KMS-11 (cell line): Measurements from ENCODE around the gene PLXNA1.

Experiments
- H2AFZ ChIP-seq: fragments of 200-600 bp; sonication (generic); 2 replicates; pipeline ENCODE4 v1.6.1; 2016; ENCODE audit warnings: antibody characterized with exemption, mixed run types, low read depth
- H3K27ac ChIP-seq: fragments of 200-600 bp; sonication (generic); 2 replicates; pipeline ENCODE4 v1.6.1; 2016; ENCODE audit warnings: mild to moderate bottlenecking, mixed run types
- H3K27me3 ChIP-seq: fragments of 200-600 bp; sonication (generic); 2 replicates; pipeline ENCODE4 v1.6.1; 2017; ENCODE audit warnings: mild to moderate bottlenecking, low read depth, mixed run types, moderate library complexity; ENCODE audit not compliant: insufficient read depth
- H3K36me3 ChIP-seq: fragments of 200-600 bp; sonication (generic); 2 replicates; pipeline ENCODE4 v1.6.1; 2017; ENCODE audit warnings: mild to moderate bottlenecking, mixed run types; ENCODE audit not compliant: insufficient read depth
- H3K4me1 ChIP-seq: fragments of 200-600 bp; sonication (generic); 2 replicates; pipeline ENCODE4 v1.6.1; 2016; ENCODE audit warnings: mild to moderate bottlenecking, low read depth, mixed run types; ENCODE audit not compliant: poor library complexity, severe bottlenecking
- H3K4me2 ChIP-seq: fragments of 200-600 bp; sonication (generic); 2 replicates; pipeline ENCODE4 v1.7.0; 2016; ENCODE audit warnings: mild to moderate bottlenecking, mixed run types
- H3K4me3 ChIP-seq: fragments of 200-600 bp; sonication (generic); IDR thresholded peaks from 2 replicates; pipeline ENCODE4 v1.6.1; 2017; ENCODE audit warnings: low read depth, low read length, mixed read lengths; ENCODE audit not compliant: insufficient read depth
- H3K79me2 ChIP-seq: fragments of 200-600 bp; sonication (generic); 2 replicates; pipeline ENCODE4 v1.6.1; 2016; ENCODE audit warnings: low read depth, mixed run types; ENCODE audit not compliant: insufficient read depth
- H3K9ac ChIP-seq: fragments of 200-600 bp; sonication (generic); 2 replicates; pipeline ENCODE4 v1.6.1; 2016; ENCODE audit warnings: mild to moderate bottlenecking, mixed run types
- H4K20me1 ChIP-seq: fragments of 200-600 bp; sonication (generic); 2 replicates; pipeline ENCODE4 v1.6.1; 2016; ENCODE audit warnings: mild to moderate bottlenecking, mixed run types; ENCODE audit not compliant: insufficient read depth
- CTCF ChIP-seq: fragments of 200-600 bp; sonication (generic); conservative IDR thresholded peaks from 2 replicates; pipeline ENCODE4 v1.6.1; 2017; ENCODE audit warnings: low read depth, mild to moderate bottlenecking, antibody characterized with exemption, low read length, moderate library complexity, mixed read lengths

Gene PLXNA1

DNA sequence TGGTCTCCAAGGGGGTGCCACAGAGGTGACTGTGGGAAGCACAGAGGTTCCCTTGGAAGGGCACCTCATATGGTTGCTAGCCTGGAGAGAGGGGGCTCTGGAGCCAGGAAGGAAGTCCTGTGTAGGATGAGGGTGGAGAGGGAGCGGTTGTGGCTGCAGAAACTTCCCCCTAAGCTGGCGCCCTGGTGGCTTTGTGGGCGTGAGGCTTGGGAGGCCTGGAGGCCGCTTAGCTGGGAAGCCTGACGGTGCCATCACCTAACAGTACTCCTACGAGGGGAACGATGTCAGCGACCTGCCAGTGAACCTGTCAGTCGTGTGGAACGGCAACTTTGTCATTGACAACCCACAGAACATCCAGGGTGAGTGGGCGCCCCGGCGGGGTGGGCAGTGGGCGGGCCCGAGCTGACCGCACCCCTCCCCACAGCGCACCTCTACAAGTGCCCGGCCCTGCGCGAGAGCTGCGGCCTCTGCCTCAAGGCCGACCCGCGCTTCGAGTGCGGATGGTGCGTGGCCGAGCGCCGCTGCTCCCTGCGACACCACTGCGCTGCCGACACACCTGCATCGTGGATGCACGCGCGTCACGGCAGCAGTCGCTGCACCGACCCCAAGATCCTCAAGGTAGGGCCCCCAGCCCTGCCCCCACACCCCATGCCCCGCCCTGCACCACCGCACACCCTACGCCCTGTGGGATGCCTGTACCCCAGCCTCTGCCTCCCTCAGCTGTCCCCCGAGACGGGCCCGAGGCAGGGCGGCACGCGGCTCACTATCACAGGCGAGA, 31.0 kb downstream of the PLXNA1 start:
- Histone ChIP-seq H3K9ac (no peak overlapping the region), H3K4me2 (no peak overlapping the region), H3K4me1 (peaks cover 17% of the 10 kb centered on the region), H3K4me3 (no peak overlapping the region), H4K20me1 (no peaks in the 10 kb centered on the region), H3K36me3 (no peaks in the 10 kb centered on the region; the same call in 1 of the 2 replicates), H3K27ac (no peak overlapping the region), H2AFZ (no peak overlapping the region), H3K27me3 (no peaks in the 10 kb centered on the region), H3K79me2 (no peaks in the 10 kb centered on the region)
- TF ChIP-seq CTCF, result no peak

DNA sequence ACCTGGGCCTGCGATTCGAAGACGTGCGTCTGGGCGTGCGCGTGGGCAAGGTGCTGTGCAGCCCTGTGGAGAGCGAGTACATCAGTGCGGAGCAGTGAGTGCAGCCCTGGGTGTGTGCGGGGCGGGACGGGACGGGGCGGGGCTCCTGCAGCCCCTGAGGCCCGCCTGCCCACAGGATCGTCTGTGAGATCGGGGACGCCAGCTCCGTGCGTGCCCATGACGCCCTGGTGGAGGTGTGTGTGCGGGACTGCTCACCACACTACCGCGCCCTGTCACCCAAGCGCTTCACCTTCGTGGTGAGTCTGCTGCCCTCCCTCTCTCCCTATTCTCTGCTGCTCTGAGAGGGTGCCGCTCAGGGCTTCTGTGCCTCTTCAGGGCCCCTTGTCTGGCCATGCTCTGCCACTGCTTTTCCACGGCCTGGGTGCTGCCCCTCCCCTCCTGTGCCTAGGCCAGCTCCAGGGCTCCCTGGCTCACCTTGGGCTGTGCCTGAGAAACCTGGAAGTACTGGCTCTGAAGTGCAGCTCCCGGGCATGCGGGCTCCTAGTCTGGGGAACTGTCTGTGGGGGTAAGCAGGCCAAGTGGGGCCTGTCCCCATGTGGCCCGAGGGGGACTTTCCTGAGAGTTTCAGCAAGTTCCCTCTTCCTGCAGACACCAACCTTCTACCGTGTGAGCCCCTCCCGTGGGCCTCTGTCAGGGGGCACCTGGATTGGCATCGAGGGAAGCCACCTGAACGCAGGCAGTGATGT, 31.8 kb downstream of the PLXNA1 start:
- TF ChIP-seq CTCF, result no peak
- Histone ChIP-seq H3K4me3 (no peak overlapping the region), H3K4me2 (no peak overlapping the region), H3K9ac (no peak overlapping the region), H3K79me2 (no peaks in the 10 kb centered on the region), H3K36me3 (no peaks in the 10 kb centered on the region; the same call in 1 of the 2 replicates), H2AFZ (no peak overlapping the region), H3K4me1 (peaks cover 17% of the 10 kb centered on the region), H3K27me3 (no peaks in the 10 kb centered on the region), H3K27ac (no peak overlapping the region), H4K20me1 (no peaks in the 10 kb centered on the region)

GRCh38 chr3:127015282-127016042, 32.5 kb downstream of the PLXNA1 start:
- no peak overlapping the region for H2AFZ ChIP-seq
- H3K27me3 ChIP-seq, result no peaks in the 10 kb centered on the region
- H4K20me1 ChIP-seq, result no peaks in the 10 kb centered on the region
- no peaks in the 10 kb centered on the region; the same call in 1 of the 2 replicates for H3K36me3 ChIP-seq
- no peak overlapping the region for H3K4me2 ChIP-seq
- H3K4me3 ChIP-seq, result no peak overlapping the region
- no peak for TF ChIP-seq CTCF
- no peak overlapping the region for H3K9ac ChIP-seq
- no peaks in the 10 kb centered on the region for H3K79me2 ChIP-seq
- H3K27ac ChIP-seq, result no peak overlapping the region
- H3K4me1 ChIP-seq, result peaks cover 17% of the 10 kb centered on the region

GRCh38 chr3:127016043-127016343, 33.1 kb downstream of the PLXNA1 start:
- Histone ChIP-seq H3K27me3 (no peaks in the 10 kb centered on the region), H2AFZ (no peak overlapping the region), H3K4me1 (peaks cover 12% of the 10 kb centered on the region), H3K27ac (no peak overlapping the region), H4K20me1 (no peaks in the 10 kb centered on the region), H3K79me2 (no peaks in the 10 kb centered on the region), H3K36me3 (no peaks in the 10 kb centered on the region; the same call in 1 of the 2 replicates), H3K9ac (no peak overlapping the region), H3K4me3 (no peak overlapping the region), H3K4me2 (no peak overlapping the region)
- TF ChIP-seq CTCF, result no peak
